AG08395 (cell line): Measurements from ENCODE around the gene KCNIP1.

Experiments used
- DNase-seq: peaks from one replicate; pipeline ENCODE4 v3.0.0; 2012; ENCODE audit warnings: mixed read lengths, low spot score

The KCNIP1 gene

DNA sequence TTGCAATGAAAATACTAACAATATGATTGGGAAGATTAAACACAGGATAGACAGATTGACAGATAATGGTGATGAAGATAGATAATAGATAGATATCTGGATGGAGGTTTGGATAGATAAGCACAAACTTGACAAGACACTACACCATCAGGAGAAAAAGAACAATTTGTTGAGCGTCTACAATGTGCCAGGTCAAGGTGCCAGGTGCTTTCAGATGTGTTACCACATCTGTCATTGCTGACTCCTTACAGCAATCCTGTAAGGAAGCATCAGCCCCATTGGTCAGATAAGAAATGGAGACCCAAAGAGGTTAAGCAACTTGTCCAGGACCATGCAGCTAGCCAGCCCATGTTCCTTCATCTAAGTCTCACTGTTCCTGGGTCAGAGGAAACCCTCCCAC, 278.1 kb downstream of the KCNIP1 start:
- DNase-seq: no peak

DNA sequence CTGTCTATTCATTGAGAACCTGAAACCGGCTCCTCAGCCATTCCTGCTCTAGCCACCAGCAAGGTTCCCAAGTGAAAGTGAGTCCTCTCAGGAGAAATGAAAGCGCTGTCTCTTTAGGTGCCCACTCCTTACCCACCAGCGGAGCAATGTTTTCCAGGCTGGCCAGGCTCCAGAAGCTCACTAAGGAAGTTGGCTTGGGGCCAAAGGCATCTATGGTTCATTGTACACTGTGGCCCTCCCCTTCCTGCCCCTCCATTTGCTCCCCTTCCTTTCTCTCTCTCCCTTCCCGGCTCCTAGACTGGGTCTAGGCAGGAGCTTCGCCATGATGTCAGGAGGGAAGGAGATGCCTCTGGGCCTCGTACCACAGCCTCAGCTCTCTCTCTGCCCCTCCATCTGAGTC, 278.6 kb downstream of the KCNIP1 start:
- no peak for DNase-seq

DNA sequence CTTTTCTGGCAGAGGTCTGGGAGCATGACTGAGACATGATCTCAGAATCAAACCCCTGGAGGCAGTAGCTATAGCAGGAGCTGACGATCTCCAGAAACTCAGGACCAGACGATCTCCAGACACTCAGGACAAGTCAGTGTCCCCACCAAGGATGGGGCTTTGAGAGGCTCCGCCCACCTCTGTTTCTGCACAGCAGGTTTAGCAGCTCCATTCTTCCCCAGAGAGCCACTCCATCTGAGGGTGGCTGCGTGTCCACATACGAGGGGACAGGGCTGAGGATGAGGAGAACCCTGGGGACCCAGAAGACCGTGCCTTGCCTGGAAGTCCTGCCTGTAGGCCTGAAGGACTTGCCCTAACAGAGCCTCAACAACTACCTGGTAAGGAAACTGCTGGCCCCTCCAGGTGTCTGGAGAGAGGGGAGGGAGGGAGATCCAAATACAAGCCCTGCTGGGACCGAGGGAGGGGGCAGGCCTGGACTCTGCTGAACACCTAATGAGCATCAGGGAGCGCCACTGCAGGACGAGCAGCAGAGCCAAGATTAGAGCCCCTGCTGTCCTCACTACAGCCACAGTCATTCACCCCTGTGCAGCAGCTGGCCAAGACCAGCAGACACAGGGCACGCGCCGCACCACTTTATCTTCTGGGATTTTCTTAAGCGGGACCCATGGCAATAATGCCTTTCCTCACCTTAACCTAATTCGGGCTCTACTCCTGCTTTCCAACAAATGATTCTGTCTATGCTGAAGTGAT, 279.9 kb downstream of the KCNIP1 start, which contains the start of gene GABRP:
Gene GABRP, plus strand, starts transcription at position 228 of the 750 bp plus-strand sequence. CDS start 4,891 bp downstream, outside the sequence.
- no peak for DNase-seq

DNA sequence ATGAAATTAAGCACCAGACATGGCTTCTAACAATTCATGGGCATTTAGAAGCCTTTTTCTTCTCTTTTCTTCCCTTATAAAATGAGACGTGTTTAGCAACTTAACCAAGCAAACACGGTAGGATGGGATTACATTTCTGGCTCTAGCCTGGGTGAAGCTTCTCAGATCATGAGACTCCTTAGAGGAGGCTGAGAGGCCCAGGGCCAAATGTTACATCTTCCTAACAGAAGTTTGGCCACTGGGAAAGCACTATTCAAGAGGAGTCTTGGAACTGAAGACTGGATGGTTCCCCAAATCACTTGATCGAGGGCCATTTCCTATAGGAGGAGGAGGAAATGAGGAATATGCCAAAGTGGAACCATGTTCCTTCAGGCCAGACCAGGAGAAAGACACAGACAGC, 281.6 kb downstream of the KCNIP1 start:
- DNase-seq: no peak
